Measurements from ENCODE around the gene ASTN2.
"Not testable (repeated sequence)": the region's sequence is repeated elsewhere in the genome, so short reads cannot be mapped to it uniquely, and the experiment has no call there.

The ASTN2 gene

DNA sequence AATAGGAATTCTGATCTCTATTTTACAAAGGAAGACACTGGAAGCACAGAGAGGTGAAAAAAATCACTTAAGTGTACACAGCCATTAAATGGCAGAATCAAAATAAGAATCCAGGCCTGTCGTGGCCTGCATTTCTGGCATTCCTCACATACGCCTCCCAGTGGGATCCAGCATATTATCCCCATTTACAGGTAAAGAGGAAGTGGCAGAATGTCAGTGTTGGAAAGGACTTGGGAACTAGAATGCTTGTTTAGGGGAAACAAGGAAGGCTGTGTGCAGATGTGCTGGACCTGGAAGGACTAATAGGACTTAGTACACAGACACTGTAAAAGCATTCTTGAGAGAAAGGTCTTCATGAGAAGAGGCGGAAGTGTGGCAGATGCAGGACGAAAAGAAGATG is 486.0 kb downstream of the ASTN2 start:
- DNase-seq (ENCODE audit: low read depth, low spot score): no peak

DNA sequence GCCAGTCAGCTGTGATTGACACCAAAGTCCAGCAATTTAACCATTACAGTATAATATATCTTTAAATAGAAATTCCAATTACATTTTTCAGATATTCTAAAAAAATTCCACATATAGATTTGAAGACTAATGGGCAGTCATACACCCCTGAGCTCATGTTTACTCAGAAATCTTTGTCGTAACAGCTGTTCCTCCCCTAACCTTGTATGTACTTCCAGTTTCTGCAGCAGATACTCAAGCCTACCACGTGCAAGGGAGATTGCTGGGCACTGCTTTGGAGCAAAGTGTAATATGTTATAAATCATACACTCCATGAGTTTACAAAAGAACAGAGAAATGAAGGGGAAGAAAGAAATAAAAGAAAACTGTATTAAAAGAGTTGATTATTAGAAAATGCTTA is 486.6 kb downstream of the ASTN2 start:
- DNase-seq (ENCODE audit: low read depth, low spot score): no peak

DNA sequence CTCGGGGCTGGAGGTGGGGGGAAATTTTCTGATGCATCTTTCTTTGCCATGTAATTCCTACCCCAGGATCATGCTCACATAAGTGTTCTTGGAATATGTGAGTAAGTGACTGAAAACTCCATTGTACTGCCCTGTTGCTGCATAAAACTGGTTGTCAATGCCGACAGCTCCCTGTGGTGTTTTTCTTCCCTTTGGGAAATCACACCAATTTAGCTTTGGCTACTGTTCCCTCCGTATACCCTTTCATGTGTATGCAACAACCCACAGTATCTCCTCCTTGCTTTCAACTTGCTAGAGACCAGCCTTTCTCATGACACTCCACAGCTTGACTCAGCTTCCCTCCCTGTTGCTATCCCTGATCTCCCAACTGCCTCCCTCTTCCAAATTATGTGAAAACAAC is 487.1 kb downstream of the ASTN2 start:
- no peak for DNase-seq (ENCODE audit: low read depth, low spot score)

DNA sequence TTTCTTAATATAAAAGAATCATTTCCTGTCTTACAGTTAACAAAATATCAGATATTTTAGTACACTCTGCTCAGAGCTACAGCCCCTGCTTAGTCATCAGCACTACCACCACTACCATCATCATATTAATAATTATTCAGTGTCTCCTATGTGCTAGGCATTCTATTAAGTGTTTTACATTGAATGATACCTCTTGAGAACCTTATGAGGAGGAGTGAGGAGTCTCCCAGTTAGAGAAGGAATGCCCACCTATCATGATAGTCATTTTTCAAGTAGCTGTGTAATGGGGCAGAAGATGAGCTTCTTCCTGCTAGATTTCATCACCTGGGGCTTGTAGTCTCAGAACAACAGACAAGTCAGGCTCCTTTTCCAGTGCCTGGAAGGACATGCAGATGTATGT is 489.7 kb downstream of the ASTN2 start:
- no peak for DNase-seq (ENCODE audit: low read depth, low spot score)

DNA sequence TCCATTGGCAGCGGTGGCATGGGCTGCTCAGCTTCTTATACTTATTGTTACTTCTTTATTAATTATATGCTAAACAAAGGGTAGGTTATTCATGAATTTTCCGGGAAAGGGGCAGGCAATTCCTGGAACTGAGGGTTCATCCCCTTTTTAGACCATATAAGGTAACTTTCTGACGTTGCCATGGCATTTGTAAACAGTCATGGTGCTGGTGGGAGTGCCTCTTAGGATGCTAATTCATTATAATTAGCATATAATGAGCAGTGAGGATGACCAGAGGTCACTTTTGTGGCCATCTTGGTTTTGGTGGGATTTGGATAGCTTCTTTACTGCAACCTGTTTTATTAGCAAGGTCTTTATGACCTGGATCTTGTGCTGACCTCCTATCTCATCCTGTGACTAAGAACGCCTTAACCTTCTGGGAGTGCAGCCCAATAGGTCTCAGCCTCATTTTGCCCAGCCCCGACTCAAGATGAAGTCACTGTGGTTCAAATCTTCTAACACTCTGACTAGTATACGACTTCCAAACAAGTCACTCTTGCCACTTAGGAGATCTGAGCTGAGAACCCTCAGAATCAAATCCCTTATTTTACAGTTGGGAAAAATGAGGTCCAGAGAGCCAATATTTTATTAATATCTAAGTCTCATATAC is 490.3 kb downstream of the ASTN2 start:
- DNase-seq (ENCODE audit: low read depth, low spot score): no peak

DNA sequence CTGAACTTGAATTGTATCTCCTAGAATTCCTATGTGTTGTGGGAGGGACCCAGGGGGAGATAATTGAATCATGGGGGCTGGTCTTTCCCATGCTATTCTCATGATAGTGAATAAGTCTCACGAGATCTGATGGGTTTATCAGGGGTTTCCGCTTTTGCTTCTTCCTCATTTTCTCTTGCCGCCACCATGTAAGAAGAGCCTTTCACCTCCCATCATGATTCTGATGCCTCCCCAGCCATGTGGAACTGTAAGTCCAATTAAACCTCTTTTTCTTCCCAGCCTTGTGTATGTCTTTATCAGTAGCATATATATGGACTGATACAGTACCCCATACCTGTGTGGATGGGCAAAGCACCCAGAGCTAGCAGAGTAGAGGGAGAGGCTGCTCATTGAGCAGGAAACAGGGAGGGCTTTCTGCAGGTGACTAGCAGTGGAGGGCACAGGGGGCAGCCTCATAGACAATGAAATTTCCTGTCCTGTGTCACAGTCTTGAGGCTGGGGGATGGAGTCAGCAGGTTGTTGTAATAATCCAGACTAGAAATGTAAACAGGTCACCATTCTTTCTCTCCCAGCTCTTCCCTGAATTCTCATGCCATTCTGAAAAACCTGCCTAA is 496.9 kb downstream of the ASTN2 start:
- not testable (repeated sequence) for DNase-seq (ENCODE audit: low read depth, low spot score)

DNA sequence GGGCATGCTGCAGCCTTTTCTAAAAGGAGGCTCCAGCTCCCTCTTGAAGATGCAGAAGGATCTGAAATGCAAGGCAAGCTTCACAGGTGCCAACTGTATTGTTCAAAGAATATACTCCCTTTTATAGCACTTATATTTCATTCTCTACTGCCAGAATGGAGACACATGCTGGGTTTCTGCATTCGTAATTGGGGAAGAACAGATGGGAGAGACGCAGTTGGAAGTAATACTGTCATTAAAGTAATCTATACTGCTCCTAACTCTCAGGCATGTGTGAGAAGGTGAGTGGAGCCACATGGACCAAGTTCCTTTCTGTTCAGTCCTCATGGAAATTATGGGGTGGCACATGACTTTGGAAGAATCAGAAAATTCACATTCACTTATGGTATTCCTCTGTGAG is 501.3 kb downstream of the ASTN2 start:
- DNase-seq (ENCODE audit: low read depth, low spot score): no peak

DNA sequence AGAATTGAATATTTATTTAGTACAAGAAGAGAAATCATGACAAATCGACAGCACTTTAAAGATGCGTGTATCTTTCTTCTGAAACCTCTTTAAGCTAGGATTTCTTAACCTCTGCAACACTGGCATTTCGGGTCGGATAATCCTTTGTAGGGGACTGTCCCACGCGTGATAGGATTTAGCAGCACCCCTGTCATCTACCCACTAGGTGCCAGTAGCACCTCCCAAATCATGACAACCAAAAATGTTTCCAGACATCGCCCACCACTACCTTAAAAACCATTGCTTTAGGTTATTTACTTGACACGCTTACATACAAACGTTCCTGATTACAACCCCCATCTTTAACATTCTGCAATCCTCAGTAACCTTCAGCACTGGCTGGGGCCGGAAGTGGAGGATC is 504.7 kb downstream of the ASTN2 start:
- DNase-seq (ENCODE audit: low read depth, low spot score): no peak

DNA sequence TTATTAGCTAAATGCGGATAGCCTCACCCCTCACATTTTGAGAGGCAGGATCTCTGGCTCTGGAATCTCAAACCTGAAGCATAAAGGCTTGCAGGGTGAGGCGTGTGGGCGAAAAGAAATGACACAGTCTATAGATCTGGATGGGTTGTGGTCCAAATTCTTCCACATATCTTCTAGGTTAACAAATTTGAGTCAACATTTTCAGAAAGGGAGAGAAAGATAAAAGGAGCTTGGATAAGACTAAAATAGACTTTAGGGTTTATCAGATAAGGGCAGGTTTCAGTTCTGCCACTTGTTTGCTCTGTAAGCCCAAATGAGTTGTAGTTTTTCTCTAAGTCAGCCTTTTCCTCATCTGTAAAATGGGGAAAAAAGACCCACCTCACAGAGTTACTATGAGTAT is 506.9 kb downstream of the ASTN2 start:
- DNase-seq (ENCODE audit: low read depth, low spot score): no peak

DNA sequence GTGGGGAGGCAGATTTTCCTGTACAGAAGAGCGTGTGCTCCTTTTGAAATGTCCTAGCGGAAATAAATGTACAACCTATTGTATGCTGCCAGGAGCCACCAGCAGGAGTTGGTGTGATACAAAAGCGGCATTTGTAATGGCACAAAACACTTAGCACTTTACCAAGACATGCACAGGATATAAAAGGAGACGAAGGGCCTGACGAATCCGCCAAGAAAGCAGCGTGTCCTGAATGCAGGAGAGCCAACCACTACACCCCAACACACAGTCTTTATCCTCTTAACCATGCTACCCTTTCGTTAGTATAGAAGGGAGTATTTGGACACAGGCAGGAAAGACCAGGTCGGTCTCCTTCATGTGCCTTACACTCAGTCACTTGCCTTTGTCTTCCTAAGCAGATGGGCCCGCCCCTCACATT is 509.7 kb downstream of the ASTN2 start:
- DNase-seq (ENCODE audit: low read depth, low spot score): no peak

DNA sequence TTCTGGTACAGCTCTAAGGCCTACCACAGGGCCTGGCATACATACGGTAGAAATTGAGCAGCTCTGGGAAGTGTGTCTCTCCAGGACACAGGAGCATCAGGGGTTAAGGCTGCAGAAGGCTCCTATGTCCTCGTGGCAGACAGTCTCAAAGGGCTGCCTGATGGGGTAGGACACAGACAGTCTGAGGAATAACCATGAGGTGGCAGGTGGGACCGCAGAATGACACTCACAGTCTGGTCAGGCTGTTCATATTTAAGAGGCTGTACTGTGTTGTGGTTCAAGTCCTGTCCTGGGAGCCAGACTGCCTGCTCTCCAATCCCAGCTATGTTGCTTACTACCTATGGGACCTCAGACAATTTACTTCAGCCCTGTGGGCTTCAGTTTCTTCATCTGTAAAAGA is 510.7 kb downstream of the ASTN2 start:
- no peak for DNase-seq (ENCODE audit: low read depth, low spot score)

DNA sequence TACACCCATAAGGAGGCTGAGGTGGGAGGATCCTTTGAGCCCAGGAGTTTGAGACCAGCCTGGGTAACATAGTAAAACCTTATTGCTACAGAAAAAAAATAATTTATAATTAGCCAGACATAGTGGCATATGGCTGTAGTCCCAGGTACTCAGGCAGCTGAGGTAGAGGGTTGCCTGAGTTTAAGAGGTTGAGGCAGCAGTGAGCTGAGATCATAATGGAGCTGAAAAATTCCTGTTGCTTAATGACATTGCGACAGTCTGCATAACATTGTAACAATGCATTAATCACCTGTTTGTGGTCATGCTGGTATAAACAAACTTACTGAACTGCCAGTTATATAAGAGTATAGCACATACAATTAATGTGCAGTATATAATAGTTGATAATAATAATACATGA is 513.6 kb downstream of the ASTN2 start:
- DNase-seq (ENCODE audit: low read depth, low spot score): no peak

DNA sequence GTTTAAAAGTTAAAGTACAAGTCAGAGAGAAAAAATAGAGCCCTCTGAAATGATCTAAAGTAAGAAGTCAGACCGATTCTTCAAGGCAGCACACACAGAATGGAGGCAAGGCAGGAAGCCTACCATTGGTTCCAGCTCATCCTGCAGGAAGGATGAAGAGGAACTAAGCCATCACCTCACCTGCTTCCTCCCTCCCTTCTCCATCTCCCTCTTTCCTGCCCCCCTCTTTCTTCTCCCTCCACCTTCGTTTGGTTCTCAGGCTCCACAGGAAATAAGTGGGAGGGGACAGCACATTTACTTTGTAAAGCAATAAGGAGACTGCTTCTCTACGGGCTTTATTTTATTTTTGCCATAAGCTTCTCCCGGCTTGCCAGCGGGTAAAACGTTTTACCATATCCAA is 514.3 kb downstream of the ASTN2 start:
- DNase-seq (ENCODE audit: low read depth, low spot score): no peak

DNA sequence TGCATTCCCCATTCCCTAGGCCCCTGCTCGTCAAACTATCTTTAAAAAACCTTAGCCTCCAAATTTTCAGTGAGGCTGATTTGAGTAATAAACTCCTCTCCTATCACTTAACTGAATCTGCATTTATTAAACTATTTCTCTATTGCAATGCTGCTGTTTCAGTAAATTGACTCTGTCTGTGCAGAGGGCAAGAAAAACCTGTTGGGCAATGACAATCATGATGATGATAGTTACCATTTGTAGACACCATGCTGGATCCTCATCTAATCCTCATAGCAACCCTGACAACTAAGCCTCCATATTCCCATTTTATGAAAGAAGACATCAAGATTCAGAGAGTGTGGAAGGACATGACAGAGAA is 514.9 kb downstream of the ASTN2 start:
- DNase-seq (ENCODE audit: low read depth, low spot score): no peak

DNA sequence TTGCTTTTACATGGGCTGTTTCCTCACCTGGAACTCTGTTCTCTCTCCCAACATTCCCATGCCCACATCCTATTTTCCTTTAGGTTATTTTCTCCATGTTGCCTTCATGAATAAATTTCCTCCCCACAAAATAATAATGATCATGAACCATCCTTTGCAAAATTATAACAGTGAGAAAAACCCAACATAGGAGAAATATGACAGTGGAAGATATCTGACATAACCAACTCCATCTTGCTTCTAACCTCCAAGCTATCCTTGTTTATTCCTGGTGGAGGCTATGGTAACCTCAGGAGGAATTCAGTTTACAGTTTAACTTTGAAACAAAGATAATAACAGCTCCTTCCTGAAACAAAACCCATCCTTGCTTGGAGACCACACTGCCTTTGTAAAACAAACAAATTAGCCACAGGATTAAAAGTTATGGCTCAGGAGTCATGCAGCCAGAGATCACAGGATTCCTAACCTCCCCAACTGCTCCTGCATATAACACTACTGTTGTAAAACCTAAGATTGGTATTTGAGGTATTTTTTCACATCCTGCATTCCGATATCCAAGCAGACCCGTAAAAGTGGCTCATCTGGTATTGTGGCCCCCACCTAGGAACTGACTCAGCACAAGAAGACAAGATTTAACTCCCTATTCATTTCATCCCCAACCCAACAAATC is 515.4 kb downstream of the ASTN2 start:
- no peak for DNase-seq (ENCODE audit: low read depth, low spot score)

DNA sequence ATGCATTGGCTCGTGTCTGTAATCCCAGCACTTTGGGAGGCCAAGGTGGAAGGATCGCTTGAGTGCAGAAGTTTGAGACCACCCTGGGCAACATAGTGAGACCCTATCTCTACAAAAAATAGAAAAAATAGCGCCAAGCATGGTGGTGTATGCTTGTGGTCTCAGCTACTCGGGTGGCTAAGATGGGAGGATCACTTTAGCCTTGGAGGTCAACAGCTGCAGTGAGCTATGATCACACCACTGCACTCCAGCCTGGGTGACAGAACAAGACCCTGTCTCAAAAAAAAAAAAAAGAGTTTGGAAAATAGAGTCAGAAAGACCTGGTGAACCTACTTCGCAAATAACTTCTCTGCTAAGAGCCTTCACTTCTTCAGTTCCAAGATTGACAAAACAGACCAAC is 516.7 kb downstream of the ASTN2 start:
- not testable (repeated sequence) for DNase-seq (ENCODE audit: low read depth, low spot score)

DNA sequence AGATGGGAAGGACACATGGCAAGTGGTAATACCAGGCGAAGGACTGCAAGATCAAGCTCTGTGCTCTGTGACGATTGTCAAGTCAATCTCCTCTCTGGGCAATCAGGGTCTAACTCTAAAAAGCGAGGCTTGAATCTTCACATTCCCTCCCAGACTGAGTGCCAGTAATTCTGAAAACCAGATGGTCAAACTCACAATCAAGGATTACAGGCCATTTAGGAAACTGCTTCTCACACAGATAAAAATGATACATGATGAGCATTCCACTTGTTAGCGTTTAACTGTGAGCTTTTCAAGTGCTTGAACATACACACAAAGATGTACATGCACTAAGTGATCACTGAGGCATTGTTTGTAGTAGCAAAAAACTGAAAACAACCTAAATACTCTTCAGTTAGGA is 517.7 kb downstream of the ASTN2 start:
- no peak for DNase-seq (ENCODE audit: low read depth, low spot score)

DNA sequence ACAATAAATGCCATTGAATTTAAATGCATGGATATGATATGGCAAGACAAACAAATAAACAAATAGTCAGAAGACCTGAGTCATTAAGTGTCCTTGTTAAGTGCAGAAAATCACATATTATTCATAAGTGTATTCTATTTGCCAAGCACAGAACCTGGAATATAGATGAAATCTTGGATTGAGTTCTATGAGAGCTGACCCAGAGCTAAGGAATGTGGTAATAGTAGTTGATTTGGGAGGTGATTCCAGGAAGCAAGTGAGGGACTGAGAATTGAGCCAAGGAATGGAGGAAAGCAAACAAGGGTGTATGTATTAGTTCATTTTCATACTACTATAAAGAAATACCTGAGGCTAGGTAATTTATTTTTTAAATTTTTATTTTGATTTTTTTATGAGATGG is 518.9 kb downstream of the ASTN2 start:
- no peak for DNase-seq (ENCODE audit: low read depth, low spot score)

DNA sequence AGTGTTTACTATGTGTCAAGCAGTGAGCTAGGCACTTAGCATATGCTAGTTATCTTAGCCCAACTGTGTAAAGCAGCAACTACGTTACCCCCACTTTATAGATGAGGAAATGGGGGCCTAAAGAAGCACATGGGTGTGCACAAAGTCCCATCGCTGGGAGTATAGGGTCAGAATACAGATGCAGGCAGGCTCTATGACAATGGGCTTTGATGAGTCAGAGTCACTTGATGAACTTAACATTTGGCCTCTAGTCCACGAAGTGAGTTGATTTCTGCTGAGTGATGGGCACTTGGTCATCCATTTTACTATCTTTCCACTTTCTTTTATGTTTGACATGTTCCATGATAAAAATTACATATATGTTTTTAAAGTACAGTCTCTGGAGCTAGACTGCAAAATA is 523.4 kb downstream of the ASTN2 start:
- DNase-seq (ENCODE audit: low read depth, low spot score): no peak

DNA sequence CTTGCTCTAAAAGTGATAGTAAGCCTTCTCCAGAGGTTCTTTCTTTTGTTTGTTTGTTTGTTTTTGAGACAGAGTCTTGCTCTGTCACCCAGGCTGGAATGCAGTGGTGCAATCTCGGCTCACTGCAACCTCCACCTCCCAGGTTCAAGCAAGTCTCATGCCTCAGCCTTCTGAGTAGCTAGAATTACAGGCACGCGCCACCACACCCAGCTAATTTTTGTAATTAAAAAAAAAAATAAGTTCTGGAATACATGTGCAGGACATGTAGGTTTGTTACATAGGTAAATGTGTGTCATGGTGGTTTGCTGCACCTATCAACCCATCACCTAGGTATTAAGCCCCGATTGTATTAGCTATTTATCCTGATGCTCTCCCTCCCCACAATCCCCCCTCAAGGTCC is 526.4 kb downstream of the ASTN2 start:
- not testable (repeated sequence) for DNase-seq (ENCODE audit: low read depth, low spot score)

DNA sequence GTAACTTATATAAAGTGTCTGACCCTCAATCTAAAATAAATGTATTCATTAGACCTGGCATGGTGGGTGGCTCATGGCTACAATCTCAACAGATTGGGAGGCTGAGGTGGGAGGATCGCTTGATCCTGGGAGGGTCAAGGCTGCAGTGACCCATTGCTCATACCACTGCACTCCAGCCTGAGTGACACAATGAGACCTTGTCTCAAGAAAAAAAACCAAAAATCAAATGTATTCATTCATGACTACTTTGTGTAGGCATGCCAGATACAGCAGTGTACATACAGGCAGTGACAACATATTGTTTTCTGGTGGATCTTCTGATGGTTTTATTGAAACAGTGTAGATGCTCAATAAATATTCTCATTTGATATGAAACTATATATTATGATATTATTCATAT is 526.8 kb downstream of the ASTN2 start:
- DNase-seq (ENCODE audit: low read depth, low spot score): no peak

DNA sequence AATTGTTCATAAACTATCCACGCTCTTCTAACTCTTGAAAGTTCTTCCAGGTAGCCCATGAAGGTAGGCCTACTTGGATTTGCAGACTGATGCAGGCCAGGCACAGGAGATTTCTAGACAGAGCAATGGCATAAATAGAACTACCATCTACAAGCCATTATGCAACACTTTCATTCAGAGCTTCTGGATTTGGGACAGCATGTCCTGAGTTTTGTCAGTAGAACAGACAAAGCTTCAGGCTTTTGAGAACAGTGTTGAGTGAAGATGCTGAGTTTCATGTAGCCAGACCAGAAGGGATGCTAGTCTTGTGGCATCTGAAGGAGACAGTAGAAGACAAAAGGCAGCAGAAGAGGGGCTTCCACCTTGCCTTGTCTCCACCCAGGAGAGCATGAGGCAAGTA is 531.2 kb downstream of the ASTN2 start:
- no peak for DNase-seq (ENCODE audit: low read depth, low spot score)

DNA sequence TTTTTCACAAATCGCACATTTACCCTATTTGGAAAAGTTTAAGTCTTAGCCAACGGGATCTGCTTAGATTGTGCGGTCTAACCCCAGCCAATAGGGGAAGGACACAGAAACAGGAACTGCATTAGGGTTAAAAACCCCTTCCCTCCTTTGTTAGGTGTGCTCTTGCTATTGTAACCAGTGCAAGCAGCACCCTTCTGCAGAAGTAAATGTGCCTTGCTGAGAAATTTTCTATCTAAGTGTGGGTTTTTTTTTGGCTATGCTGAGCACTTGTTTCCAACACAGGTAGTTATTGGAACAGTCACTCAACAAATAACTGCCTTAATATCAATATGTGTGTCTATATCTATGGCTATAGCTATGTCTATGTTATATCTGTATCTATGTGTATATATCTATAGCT is 537.8 kb downstream of the ASTN2 start:
- no peak for DNase-seq (ENCODE audit: low read depth, low spot score)
